Type B pancreatic cell (in vitro differentiated cells): ENCODE measurements around the gene RHCE. TPM values are rescaled to one million over a fixed set of nuclear protein-coding genes. Genes with fewer than 3 reads are reported as not detected.
"Not testable (repeated sequence)": the region's sequence is repeated elsewhere in the genome, so short reads cannot be mapped to it uniquely, and the experiment has no call there.

Experiments used
- DNase-seq: peaks from one replicate; pipeline ENCODE4 v3.0.0; 2021; ENCODE audit warnings: mixed read lengths; ENCODE audit not compliant: unreplicated experiment; ENCODE audit errors: extremely low spot score
- H3K27ac Mint-ChIP-seq: 2 replicates; pipeline ENCODE4 v1.8.0; 2021; ENCODE audit warnings: mild to moderate bottlenecking, mixed read lengths
- H3K27me3 Mint-ChIP-seq: 2 replicates; pipeline ENCODE4 v1.8.0; 2021; ENCODE audit warnings: mixed read lengths
- H3K36me3 Mint-ChIP-seq: 2 replicates; pipeline ENCODE4 v1.8.0; 2021; ENCODE audit warnings: mixed read lengths
- H3K4me1 Mint-ChIP-seq: one replicate; pipeline ENCODE4 v1.8.0; 2021; ENCODE audit warnings: mixed read lengths; ENCODE audit not compliant: unreplicated experiment
- H3K4me3 Mint-ChIP-seq: 2 replicates; pipeline ENCODE4 v1.8.0; 2021; ENCODE audit warnings: mild to moderate bottlenecking, mixed read lengths
- H3K9me3 Mint-ChIP-seq: 2 replicates; pipeline ENCODE4 v1.8.0; 2021; ENCODE audit warnings: mixed read lengths
- total RNA-seq: library from RNA; stranded (reverse); gene quantifications from 2 replicates; pipeline ENCODE4 v1.2.1, GENCODE V29; 2021; ENCODE audit warnings: low replicate concordance

The RHCE gene
- total RNA-seq, 1 donor from 2014 or later = 0.39 TPM

DNA sequence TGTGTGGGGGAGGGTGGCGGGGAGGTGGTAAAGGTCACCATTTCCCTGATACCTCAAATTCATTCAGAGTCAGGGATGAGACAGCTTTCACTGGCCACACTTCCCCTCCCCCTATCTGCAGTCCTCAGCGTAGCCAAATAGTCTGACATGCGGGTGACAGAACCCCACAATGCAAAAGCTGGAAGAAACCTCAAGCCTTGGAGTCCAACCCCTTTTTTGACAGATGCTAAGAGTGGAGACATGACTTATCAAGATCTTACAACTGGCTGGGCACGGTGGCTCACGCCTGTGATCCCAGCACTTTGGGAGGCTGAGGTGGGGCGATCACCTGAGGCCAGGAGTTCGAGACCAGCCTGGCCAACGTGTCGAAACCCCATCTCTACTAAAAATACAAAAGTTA, 98.5 kb downstream of the RHCE start:
- not testable (repeated sequence) for H3K27me3 Mint-ChIP-seq, H3K9me3 Mint-ChIP-seq, H3K27ac Mint-ChIP-seq, H3K36me3 Mint-ChIP-seq, H3K4me1 Mint-ChIP-seq, DNase-seq, H3K4me3 Mint-ChIP-seq

DNA sequence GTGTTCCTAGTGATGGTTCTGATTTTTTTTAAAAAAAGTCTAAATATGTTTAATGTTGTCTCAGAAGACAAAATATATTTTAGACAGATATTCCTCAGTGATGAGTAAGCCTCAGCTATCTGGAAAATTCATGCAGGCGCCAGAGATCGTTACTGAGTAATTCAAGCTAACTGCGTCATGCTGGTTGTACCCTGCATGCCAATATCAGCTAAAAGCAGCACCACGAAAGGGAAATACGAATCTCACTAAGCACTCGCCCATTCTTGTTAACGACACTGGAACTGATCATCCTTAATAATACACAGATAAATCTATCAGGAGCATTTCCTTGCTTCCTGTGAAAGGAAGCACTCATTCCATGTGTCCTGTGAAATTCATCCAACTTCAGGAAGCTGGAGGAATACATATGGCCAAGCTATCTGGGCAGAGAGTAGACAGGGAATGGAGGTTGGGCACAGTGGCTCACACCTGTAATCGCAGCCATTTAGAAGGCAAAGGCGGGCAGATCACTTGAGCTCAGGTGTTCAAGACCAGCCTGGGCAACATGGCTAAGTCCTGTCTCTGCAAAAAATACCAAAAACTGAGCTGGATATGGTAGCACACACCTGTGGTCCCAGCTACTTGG, 100.2 kb downstream of the RHCE start:
- DNase-seq, H3K4me1 Mint-ChIP-seq, H3K36me3 Mint-ChIP-seq, H3K9me3 Mint-ChIP-seq, H3K27ac Mint-ChIP-seq, H3K4me3 Mint-ChIP-seq, H3K27me3 Mint-ChIP-seq: not testable (repeated sequence)

DNA sequence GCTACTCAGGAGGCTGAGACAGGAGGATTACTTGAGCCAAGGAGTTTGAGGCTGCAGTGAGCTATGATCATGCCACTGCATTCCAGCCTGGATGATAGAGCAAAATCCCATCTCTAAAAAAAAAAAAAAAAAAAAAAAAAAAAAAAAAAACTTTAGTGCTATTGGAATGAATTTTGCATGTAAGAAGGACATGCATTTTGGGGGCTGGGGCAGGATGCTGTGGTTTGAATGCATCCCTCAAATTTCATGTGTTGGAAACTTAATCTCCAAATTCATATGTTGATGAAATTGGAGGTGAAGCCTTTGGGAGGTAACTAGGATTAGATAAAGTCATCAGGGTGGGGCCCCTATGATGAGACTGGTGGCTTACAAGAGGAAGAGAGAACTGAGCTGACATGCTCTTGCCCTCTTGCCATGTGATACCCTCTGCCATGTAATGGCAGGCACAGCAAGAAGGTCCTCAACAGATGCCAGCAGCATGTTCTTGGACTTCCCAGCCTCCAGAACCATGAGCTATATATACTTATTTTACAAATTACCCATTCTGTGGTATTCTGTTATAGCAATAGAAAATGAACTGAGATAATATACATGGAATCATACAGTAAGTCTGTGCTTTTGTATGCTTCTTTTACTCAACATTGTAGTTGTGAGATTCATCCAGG, 107.7 kb downstream of the RHCE start:
- not testable (repeated sequence) for H3K27ac Mint-ChIP-seq, H3K36me3 Mint-ChIP-seq, H3K9me3 Mint-ChIP-seq, H3K4me1 Mint-ChIP-seq, DNase-seq, H3K27me3 Mint-ChIP-seq, H3K4me3 Mint-ChIP-seq

Other genes with a start within 250 kb of the RHCE start
- gene SYF2, start 188.3 kb downstream of the RHCE start, total RNA-seq = 33.7 and 35.9 TPM in 2 replicates
- gene RSRP1, start 173.4 kb downstream of the RHCE start, total RNA-seq = 97.6 and 109 TPM in 2 replicates
- not detected in 2 replicates for gene RHD, start 148.3 kb downstream of the RHCE start, total RNA-seq
- gene TMEM50A, start 82.5 kb downstream of the RHCE start, total RNA-seq = 80.3 and 81.6 TPM in 2 replicates
- 20.8 and 22.0 TPM in 2 replicates for gene MACO1, start 10.1 kb upstream of the RHCE start, total RNA-seq
- gene LDLRAP1, start 122.8 kb upstream of the RHCE start, total RNA-seq = 20.7 and 21.3 TPM in 2 replicates
- gene MAN1C1, start 196.0 kb upstream of the RHCE start, total RNA-seq = 6.4 and 9.1 TPM in 2 replicates